Epithelial cell of proximal tubule (primary cell): ENCODE measurements around the gene SLCO1C1. TPM values are rescaled to one million over a fixed set of nuclear protein-coding genes. Genes with fewer than 3 reads are reported as not detected.
A peak's percentile ranks its signal among the peaks of the same experiment; 100 is the strongest.

Experiments
- DNase-seq: peaks from one replicate; pipeline ENCODE4 v3.0.0-alpha.2; 2011; ENCODE audit warnings: low read depth
- H3K4me3 ChIP-seq: 2 replicates; pipeline ENCODE4 v1.5.1; 2011; ENCODE audit warnings: low read depth, mild to moderate bottlenecking, low read length
- total RNA-seq: library from RNA; depleted of rRNA; stranded (reverse); fragments of >200 nt; gene quantifications from 2 replicates; pipeline ENCODE4 v1.2.3, GENCODE V29; 2015
- TF ChIP-seq, protein P1 (sequence below): conservative IDR thresholded peaks from 2 replicates; pipeline ENCODE4 v1.5.1; 2012; ENCODE audit warnings: low read depth, mild to moderate bottlenecking, low read length

SLCO1C1 gene, protein sequence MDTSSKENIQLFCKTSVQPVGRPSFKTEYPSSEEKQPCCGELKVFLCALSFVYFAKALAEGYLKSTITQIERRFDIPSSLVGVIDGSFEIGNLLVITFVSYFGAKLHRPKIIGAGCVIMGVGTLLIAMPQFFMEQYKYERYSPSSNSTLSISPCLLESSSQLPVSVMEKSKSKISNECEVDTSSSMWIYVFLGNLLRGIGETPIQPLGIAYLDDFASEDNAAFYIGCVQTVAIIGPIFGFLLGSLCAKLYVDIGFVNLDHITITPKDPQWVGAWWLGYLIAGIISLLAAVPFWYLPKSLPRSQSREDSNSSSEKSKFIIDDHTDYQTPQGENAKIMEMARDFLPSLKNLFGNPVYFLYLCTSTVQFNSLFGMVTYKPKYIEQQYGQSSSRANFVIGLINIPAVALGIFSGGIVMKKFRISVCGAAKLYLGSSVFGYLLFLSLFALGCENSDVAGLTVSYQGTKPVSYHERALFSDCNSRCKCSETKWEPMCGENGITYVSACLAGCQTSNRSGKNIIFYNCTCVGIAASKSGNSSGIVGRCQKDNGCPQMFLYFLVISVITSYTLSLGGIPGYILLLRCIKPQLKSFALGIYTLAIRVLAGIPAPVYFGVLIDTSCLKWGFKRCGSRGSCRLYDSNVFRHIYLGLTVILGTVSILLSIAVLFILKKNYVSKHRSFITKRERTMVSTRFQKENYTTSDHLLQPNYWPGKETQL
- not detected in 2 replicates for total RNA-seq

DNA sequence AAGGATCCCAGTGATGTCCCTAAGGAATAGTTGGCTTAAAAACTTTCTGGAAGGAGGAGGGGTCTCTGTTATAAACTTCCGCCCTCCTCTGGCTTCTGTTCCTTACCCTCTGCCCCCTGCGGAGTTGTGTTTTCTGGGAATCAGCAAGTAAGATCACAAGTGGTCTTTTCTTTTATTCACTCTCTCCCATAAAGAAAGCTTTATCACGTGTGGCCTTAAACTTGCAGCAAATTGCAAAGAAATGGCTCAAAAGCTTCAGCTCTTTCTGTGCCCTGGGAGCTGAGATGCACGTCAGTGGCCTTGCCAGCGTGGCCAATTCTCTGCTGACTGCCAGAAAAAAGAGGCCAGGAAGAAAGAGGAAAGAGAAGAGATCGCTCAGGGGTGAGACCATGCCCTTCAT is at the start of gene SLCO1C1:
Gene SLCO1C1 (plus strand): TSS at position 101 of the 400 bp plus-strand sequence. CDS start 4,245 bp downstream, outside the sequence.
- H3K4me3 ChIP-seq = no peak within 1 kb of the TSS
- TF ChIP-seq, protein P1, sequence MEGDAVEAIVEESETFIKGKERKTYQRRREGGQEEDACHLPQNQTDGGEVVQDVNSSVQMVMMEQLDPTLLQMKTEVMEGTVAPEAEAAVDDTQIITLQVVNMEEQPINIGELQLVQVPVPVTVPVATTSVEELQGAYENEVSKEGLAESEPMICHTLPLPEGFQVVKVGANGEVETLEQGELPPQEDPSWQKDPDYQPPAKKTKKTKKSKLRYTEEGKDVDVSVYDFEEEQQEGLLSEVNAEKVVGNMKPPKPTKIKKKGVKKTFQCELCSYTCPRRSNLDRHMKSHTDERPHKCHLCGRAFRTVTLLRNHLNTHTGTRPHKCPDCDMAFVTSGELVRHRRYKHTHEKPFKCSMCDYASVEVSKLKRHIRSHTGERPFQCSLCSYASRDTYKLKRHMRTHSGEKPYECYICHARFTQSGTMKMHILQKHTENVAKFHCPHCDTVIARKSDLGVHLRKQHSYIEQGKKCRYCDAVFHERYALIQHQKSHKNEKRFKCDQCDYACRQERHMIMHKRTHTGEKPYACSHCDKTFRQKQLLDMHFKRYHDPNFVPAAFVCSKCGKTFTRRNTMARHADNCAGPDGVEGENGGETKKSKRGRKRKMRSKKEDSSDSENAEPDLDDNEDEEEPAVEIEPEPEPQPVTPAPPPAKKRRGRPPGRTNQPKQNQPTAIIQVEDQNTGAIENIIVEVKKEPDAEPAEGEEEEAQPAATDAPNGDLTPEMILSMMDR = no peak
- DNase-seq = no peak

DNA sequence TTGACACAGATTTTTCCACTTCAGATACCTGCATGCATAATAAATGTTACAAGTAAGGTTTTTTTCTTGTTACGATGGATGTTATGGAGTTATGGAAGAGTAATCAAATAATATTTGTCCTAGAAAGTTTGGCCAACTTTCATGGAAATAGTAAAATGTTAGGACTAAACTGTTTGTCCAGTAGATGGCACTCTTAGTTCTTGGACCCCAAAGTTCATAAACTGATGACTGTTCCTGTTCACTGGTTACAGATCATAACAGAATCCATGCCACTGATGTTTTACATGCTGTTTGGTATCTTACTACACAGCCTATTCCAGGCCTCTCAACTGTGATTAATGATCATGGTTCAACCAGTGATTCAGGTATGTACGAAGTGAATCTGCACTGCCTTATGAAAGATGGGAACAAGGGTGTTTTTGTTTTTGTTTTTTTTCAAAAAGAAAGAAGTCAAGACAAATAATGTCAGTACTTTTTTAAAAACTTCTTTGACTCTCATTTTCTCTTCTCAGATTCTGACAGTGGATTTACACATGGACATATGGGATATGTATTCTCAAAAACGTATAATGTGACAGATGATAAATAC is 48.8 kb upstream of the SLCO1C1 start:
- TF ChIP-seq, protein P1 = peak; percentile 70
- no peak overlapping the region for H3K4me3 ChIP-seq
- no peak for DNase-seq

DNA sequence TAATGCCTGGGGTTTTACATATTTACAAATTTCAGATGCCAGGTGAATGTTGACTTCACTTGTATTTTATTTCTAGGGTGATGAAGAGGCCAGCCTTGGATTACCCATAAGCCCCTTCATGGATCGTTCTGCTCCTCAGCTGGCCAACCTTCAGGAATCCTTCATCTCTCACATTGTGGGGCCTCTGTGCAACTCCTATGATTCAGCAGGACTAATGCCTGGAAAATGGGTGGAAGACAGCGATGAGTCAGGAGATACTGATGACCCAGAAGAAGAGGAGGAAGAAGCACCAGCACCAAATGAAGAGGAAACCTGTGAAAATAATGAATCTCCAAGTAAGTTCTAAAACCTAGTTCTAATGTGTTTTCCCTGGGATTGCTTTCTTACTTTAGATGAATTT is 41.3 kb upstream of the SLCO1C1 start:
- TF ChIP-seq, protein P1 = no peak
- no peak for DNase-seq
- no peak overlapping the region for H3K4me3 ChIP-seq

DNA sequence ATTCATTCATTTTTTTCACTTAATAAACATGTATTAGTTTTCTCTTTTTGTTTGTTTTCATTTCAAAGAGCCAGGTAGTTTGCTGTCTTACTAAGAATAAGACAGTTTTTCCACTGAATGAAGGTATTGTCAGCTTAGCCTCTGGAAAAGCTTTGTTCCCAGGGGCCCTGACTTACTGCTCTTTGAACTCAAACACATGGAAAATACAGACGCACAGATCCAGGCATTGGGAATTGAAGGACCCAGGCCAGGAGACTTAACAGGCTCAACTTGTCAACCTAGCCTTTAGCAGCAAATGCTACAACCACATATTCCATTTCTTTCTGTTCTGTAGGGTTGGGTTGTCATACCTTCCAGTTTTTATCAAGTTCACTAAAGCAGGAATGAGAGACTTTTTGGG is 38.5 kb upstream of the SLCO1C1 start:
- no peak overlapping the region for H3K4me3 ChIP-seq
- DNase-seq = no peak
- TF ChIP-seq, protein P1 = no peak

DNA sequence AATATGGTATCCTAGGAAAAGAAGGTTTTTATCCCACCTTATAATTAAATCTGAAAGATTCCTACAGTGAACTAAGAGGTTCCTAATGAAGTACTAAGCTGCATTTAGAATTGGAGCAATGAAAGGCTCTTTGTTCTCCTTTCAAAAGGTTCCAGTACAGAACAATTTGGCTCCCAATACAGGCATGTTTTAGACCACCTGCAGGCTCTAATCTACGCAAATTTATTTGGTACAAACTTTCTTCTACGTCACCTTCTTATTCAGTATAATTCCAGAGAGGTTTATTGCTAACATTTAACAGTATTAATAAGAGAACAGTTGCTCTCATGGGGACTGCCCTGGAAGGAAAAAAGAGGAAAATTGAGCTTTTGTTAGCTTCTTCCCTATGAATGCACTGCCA is 37.6 kb upstream of the SLCO1C1 start:
- TF ChIP-seq, protein P1 = no peak
- no peak for DNase-seq
- H3K4me3 ChIP-seq = no peak overlapping the region

DNA sequence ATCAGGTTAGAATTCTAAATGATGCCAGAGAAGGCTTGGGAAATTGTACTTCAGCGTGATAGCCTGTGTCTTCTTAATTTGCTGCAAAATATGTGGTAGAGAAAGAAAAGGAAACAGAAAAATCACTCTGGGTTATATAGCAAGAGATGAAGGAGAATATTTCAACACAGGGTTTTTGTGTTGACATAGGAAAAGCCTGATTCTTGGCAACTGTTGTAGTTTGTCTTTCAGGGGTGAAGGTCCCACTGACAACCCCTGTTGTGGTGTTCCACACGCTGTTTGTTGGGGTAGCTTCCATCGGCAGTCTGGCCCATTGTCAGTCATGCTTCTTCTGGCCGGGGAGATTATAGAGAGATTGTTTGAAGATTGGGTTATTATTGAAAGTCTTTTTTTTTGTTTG is 13.8 kb upstream of the SLCO1C1 start:
- TF ChIP-seq, protein P1 = no peak
- no peak overlapping the region for H3K4me3 ChIP-seq
- DNase-seq = no peak
